Esophagus mucosa (tissue), 1 donor: ENCODE measurements around the gene KIZ. TPM values are rescaled to one million over a fixed set of nuclear protein-coding genes. Genes with fewer than 3 reads are reported as not detected.
"Not testable (repeated sequence)": the region's sequence is repeated elsewhere in the genome, so short reads cannot be mapped to it uniquely, and the experiment has no call there.

ENCODE experiments used
- ATAC-seq: fragments of 200-7000 bp; cut with Tn5 transposase; one replicate; pipeline ENCODE4 v1.9.1; 2020
- total RNA-seq: library from RNA; stranded (reverse); gene quantifications from one replicate; pipeline ENCODE4 v1.2.4, GENCODE V29; 2023
- donor health status: DM: yes; HTN: yes; CAD: no.

KIZ gene
- total RNA-seq, 1 donor from 2014 or later, result 17.7 TPM

GRCh38 chr20:21232546-21233280 lies 106.8 kb downstream of the KIZ start:
- no peak for ATAC-seq

GRCh38 chr20:21234324-21234723 lies 108.4 kb downstream of the KIZ start:
- no peak for ATAC-seq

DNA sequence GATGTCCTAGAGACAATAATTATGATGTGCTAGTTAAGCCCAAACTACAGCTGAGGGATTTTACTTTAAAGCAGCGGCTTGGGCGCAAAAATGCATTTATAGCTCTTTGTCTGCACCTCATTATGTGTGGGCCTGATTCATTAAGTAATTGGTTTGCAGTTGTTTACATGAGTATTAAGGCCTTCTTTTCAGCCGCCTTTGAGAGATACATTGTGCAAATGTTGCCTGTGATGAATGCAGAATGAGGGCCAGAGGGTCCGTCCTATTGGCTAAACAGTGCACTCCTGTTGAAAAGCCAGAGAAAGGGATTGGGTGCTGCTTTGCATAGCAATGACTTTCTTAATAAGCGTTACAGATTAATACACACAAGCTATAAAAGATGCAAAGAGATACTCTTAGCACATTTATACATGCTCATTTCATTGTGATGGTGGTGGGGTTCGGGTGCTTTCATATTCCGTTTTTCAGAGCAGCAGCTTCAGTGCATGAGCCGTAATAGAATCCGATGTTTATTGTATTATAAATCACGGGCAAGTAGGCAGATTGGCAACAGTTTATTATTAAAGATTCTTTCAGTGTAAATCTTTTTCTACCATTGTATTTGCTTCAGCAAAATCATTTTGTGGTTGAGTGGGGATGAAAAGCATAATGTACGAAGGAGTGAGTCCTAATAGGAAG lies 109.1 kb downstream of the KIZ start:
- ATAC-seq, result no peak

GRCh38 chr20:21235484-21236445 lies 109.9 kb downstream of the KIZ start:
- ATAC-seq, result peak; percentile 94

GRCh38 chr20:21237956-21238799 lies 112.3 kb downstream of the KIZ start:
- peak; percentile 37 for ATAC-seq

DNA sequence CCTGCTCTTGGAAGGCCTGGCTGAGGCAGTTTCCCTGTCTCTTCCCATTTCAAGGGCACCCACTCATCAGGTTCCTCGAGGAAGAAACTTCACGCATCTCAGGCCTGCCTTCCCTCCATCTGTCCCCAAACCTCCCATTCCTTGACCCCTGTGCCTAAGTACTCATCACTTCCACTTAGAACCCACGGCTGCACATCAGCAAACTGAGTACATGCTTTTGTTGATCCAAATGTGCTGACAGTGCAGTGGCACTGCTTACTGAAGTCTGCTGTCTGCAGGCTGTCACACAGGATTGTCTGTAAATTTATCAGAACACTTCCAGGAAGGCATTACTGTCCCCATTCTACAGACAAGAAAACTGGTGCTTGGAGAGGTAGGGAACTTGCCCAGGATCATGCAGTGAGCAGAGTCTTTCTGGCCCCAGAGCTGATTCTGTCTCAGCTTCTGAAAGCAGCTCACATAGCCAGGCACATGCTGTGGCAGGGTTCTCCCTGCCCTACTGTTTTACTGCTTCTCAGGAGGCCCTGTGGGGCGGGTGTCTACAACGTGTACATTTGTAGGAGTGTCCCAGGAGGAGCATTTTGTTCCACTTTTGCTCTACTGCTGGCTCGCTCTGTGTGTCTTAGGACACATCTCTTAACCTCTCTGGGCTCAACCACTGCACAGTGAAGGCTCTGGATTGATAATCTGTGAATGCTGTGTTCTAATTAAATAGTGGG lies 113.1 kb downstream of the KIZ start:
- no peak for ATAC-seq

DNA sequence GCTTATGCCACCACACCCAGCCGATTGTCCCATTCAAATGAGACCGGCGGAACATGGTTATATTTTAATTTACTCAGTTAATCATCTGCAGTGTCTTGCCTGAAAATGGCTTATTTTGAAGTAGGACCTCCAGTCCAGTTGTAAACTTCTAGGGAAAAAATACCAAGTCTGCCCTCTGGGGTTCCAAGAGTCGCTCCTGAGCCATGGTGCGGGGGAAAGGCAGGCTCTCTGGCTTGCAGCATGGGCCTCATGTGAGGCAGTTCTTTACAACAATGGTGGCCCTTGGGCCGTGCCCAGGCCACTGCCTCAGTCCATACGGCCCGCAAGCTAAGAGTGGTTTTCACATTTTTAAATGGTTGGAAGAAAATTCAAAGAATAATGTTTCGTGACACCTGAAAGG lies 114.5 kb downstream of the KIZ start:
- no peak for ATAC-seq

DNA sequence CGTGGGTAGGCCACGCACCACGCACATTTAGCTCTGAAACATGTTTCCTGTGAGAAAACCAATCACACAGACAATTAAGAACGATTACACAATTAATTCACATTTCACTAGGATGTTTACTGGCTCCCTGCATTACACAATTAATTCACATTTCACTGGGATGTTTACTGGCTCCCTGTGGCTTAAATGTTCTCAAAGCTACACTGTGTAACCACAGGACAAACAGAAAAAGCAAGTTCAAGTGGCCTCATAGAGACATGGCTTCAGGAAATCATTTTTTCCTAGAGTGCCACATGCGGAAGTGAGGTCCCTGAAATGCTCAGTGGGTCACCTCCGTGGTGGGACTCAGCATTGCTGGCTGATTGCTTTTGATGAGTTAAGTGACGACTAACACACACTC lies 115.5 kb downstream of the KIZ start:
- ATAC-seq, result no peak

- ATAC-seq, result no peak
Observed at GRCh38 chr20:21243811-21244210, 117.9 kb downstream of the KIZ start.

DNA sequence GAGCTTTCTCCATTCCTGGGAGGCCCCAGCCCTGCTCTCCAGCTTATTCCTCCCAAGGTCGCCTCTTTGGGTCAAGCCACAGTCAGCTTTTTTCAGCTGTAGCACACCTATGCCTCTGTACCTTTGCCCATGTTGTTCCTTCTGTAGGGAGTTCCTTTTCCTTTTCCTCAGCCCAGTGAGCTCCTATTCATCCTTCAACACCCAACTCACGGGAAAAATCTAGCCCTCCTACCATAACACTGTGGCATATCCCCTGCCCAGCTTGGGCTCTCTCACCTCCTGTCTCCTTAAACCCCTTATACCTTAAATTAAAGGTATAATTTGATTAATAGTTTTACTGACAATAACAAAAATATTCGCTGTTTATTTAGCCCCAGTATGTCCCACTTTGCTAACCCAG lies 118.9 kb downstream of the KIZ start:
- no peak for ATAC-seq

DNA sequence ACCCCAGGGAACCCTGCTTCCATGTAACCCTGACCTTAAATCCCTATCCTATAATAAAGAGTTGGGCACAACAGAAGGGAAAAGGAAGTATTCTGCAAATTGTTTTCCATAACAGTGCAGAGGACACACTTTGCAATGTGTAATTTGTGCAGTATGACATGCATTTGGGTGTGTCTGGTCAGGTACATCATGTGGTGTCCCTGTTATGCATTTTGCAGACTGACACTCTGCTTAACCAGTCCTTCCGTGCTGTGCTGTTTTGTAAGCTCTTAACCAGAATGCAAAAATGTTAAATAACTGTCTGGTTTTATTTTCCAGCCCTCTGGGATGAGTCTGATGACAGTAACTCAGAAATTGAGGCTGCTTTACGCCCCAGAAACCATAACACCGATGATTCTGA lies 120.3 kb downstream of the KIZ start:
- peak; percentile 81 for ATAC-seq

GRCh38 chr20:21247603-21248095 lies 121.8 kb downstream of the KIZ start:
- ATAC-seq, result not testable (repeated sequence)

DNA sequence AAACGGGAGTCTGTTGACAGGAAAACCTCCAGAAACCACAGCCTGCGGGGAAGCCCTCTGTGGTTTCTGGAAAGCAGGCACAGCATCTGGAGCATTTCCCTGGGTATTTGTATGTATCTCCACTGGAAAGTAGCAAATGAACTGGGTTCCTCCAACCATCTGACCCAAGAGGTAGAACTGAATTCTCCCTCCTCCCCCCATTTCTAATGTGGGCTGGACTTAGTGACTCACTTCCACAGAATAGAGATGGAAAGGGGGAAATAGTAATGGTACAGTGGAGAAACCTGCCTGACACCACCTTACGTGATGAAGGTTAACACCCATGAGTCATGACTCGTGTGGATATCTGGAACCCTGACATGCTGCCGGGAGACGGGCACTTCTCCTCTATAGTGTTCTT lies 125.4 kb downstream of the KIZ start:
- ATAC-seq, result peak; percentile 90

- no peak for ATAC-seq
Observed at GRCh38 chr20:21257192-21257591, 131.3 kb downstream of the KIZ start.

- no peak for ATAC-seq
Observed at GRCh38 chr20:21258411-21258810, 132.5 kb downstream of the KIZ start.

DNA sequence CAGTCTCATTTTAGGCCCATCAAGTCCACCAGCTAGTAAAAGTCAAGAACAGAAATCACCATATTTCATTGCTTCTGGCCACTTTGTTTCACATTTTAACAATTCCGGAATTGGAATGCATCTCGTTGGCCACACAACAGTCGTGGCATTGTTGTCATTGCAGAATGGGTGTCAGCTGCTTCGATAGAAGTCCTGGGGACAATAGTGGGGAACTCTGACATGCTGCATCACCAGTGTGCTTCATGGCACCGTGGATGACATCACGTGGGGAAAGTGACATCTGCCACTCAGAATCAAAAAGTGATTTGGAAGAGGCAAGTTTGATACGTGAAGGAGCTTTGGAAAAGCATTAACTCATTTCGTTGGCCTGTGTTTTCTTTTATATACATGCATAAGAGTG lies 133.5 kb downstream of the KIZ start:
- ATAC-seq, result no peak

- ATAC-seq, result no peak
Observed at GRCh38 chr20:21262812-21263211, 136.9 kb downstream of the KIZ start.

DNA sequence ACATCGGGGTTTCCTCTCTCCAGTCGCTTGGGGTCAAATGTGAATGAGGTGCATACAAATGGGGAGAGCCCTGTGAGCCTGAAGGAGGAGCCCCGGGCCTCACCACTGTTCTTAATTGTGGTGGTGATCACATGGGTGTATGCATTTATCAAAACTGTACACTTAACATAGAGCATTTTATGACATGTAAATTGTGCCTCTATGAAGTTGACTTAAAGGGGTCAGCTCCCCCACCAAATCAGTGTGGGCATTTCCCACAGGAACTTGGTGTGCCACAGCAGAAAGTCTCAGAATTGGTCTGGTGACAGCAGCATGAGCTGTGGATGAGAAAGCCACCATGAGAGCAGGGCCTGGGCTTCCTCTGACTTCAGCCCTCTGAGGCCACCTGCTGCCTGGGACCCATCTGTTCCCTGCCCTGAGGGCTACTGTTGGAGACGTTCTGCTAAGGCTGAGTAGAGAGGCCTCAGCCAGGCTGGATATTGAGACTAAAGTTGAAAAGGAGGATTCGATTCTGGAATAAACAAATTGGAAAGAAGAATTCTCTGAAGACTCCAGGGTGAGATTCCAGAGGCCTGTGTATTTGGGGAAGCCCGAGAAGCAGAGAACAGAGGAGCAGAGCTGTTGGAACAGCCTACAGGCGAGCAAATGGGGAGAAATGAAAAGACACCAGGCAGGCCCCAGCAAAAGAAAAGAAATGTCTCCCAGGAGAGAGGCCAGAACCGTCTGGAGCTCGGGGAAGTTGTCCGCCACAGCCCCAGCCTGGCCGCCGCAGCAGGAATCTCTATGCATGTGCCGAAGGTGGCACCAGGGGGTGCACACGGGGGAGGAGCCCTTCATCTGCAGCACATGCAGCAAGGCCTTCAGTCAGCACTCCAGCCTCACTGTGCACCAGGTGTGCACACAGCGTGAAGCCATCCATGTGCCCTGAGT lies 139.6 kb downstream of the KIZ start:
- no peak for ATAC-seq

GRCh38 chr20:21266191-21266536 lies 140.3 kb downstream of the KIZ start:
- ATAC-seq, result no peak

- ATAC-seq, result no peak
Observed at GRCh38 chr20:21269772-21270171, 143.9 kb downstream of the KIZ start.
